ENCODE data around the gene GREB1L.

Gene GREB1L

GRCh38 chr18:21315741-21316197 lies 73.7 kb downstream of the GREB1L start:
- Histone ChIP-seq H2BK12ac (ENCODE audit: low read length) (no peak overlapping the region), H2AFZ (ENCODE audit: low read length) (no peak overlapping the region), H3K4ac (ENCODE audit: low read length) (no peak overlapping the region), H3K4me3 (ENCODE audit: low read length in 2 of 2) (no peak overlapping the region), H2AK5ac (ENCODE audit: low read depth, low read length) (no peak overlapping the region), H3K23ac (ENCODE audit: low read depth, low read length, poor library complexity) (no peak overlapping the region), H3K4me1 (ENCODE audit: control insufficient read depth in 2 of 2, insufficient read depth in 1 of 2, low read depth in 1 of 2, low read length in 2 of 2) (peaks cover 3 to 7% of the 10 kb centered on the region in 2 donors), H2BK120ac (ENCODE audit: low read depth, low read length) (no peak overlapping the region), H3K27me3 (ENCODE audit: control insufficient read depth in 3 of 3, insufficient read depth in 3 of 3, low read depth in 1 of 3, low read length in 3 of 3) (no peaks in the 10 kb centered on the region), H3K9ac (ENCODE audit: low read depth, low read length, poor library complexity) (no peak overlapping the region), H3K79me1 (ENCODE audit: low read depth, low read length) (peaks cover 4% of the 10 kb centered on the region), H3K36me3 (replicated peaks in 1 of 2; ENCODE audit: control insufficient read depth in 2 of 2, insufficient read depth in 2 of 2, low read length in 2 of 2) (peaks cover 8 to 51% of the 10 kb centered on the region in 2 donors), H4K91ac (ENCODE audit: low read depth, low read length, poor library complexity) (no peak overlapping the region), H2BK5ac (ENCODE audit: low read length) (no peak overlapping the region), H3K4me2 (ENCODE audit: insufficient read depth, low read length, poor library complexity, severe bottlenecking) (peak overlapping the region; percentile 23), H3K9me3 (replicated peaks in 1 of 2; ENCODE audit: control insufficient read depth in 2 of 2, insufficient read depth in 1 of 2, low read depth in 1 of 2, low read length in 2 of 2) (peaks cover 0 to 26% of the 10 kb centered on the region in 2 donors), H3K27ac (replicated peaks; ENCODE audit: low read length) (peak overlapping the region; percentile 50), H3K18ac (ENCODE audit: low read length) (peak overlapping the region; percentile 62), H2BK15ac (ENCODE audit: low read length) (no peak overlapping the region), H4K8ac (ENCODE audit: low read depth, low read length) (no peak overlapping the region), H3K14ac (ENCODE audit: low read length) (no peak overlapping the region)
- no peak for DNase-seq (ENCODE audit: low spot score)
- no CpG with 5 or more reads among the region's 9 CpGs for WGBS, 2 donors (ENCODE audit: extremely low coverage in 2 of 2, insufficient read length in 2 of 2, insufficient replicate concordance in 1 of 2)

GRCh38 chr18:21316296-21316695 lies 74.3 kb downstream of the GREB1L start:
- Histone ChIP-seq H3K18ac (ENCODE audit: low read length) (no peak overlapping the region), H3K27me3 (ENCODE audit: control insufficient read depth in 3 of 3, insufficient read depth in 3 of 3, low read depth in 1 of 3, low read length in 3 of 3) (no peaks in the 10 kb centered on the region), H2BK120ac (ENCODE audit: low read depth, low read length) (no peak overlapping the region), H3K4me2 (ENCODE audit: insufficient read depth, low read length, poor library complexity, severe bottlenecking) (no peak overlapping the region), H2BK5ac (ENCODE audit: low read length) (no peak overlapping the region), H2AFZ (ENCODE audit: low read length) (no peak overlapping the region), H3K4me3 (ENCODE audit: low read length in 2 of 2) (no peak overlapping the region), H3K36me3 (replicated peaks in 1 of 2; ENCODE audit: control insufficient read depth in 2 of 2, insufficient read depth in 2 of 2, low read length in 2 of 2) (peaks cover 8 to 47% of the 10 kb centered on the region in 2 donors), H2AK5ac (ENCODE audit: low read depth, low read length) (no peak overlapping the region), H3K27ac (replicated peaks; ENCODE audit: low read length) (no peak overlapping the region), H3K79me1 (ENCODE audit: low read depth, low read length) (peaks cover 4% of the 10 kb centered on the region), H4K8ac (ENCODE audit: low read depth, low read length) (no peak overlapping the region), H4K91ac (ENCODE audit: low read depth, low read length, poor library complexity) (no peak overlapping the region), H2BK15ac (ENCODE audit: low read length) (no peak overlapping the region), H3K9ac (ENCODE audit: low read depth, low read length, poor library complexity) (no peak overlapping the region), H3K23ac (ENCODE audit: low read depth, low read length, poor library complexity) (no peak overlapping the region), H3K4ac (ENCODE audit: low read length) (no peak overlapping the region), H3K14ac (ENCODE audit: low read length) (no peak overlapping the region), H2BK12ac (ENCODE audit: low read length) (no peak overlapping the region), H3K9me3 (replicated peaks in 1 of 2; ENCODE audit: control insufficient read depth in 2 of 2, insufficient read depth in 1 of 2, low read depth in 1 of 2, low read length in 2 of 2) (peaks cover 0 to 26% of the 10 kb centered on the region in 2 donors), H3K4me1 (ENCODE audit: control insufficient read depth in 2 of 2, insufficient read depth in 1 of 2, low read depth in 1 of 2, low read length in 2 of 2) (peaks cover 3 to 7% of the 10 kb centered on the region in 2 donors)
- no peak for DNase-seq (ENCODE audit: low spot score)
- WGBS, 2 donors (ENCODE audit: extremely low coverage in 2 of 2, insufficient read length in 2 of 2, insufficient replicate concordance in 1 of 2) = no CpG with 5 or more reads among the region's 1 CpG

- DNase-seq (ENCODE audit: low spot score) = no peak
- no peak overlapping the region for H2BK15ac ChIP-seq (ENCODE audit: low read length)
These were observed 79.7 kb downstream of the GREB1L start for GRCh38 chr18:21321711-21322110.

GRCh38 chr18:21327101-21327500 lies 85.1 kb downstream of the GREB1L start:
- no peak overlapping the region for H2AK5ac ChIP-seq (ENCODE audit: low read depth, low read length)
- H2BK15ac ChIP-seq (ENCODE audit: low read length) = no peak overlapping the region
- peaks cover 20 to 25% of the 10 kb centered on the region in 2 donors for H3K4me1 ChIP-seq (ENCODE audit: control insufficient read depth in 2 of 2, insufficient read depth in 1 of 2, low read depth in 1 of 2, low read length in 2 of 2)
- peaks cover 2% of the 10 kb centered on the region for H3K79me1 ChIP-seq (ENCODE audit: low read depth, low read length)
- no peak overlapping the region for H3K18ac ChIP-seq (ENCODE audit: low read length)
- H3K14ac ChIP-seq (ENCODE audit: low read length) = no peak overlapping the region
- no peak overlapping the region for H3K9ac ChIP-seq (ENCODE audit: low read depth, low read length, poor library complexity)
- no peaks in the 10 kb centered on the region for H3K9me3 ChIP-seq (replicated peaks in 1 of 2; ENCODE audit: control insufficient read depth in 2 of 2, insufficient read depth in 1 of 2, low read depth in 1 of 2, low read length in 2 of 2)
- H2BK5ac ChIP-seq (ENCODE audit: low read length) = no peak overlapping the region
- DNase-seq (ENCODE audit: low spot score) = no peak
- H3K36me3 ChIP-seq (replicated peaks in 1 of 2; ENCODE audit: control insufficient read depth in 2 of 2, insufficient read depth in 2 of 2, low read length in 2 of 2) = peaks cover 0 to 6% of the 10 kb centered on the region in 2 donors
- no peak overlapping the region for H2BK12ac ChIP-seq (ENCODE audit: low read length)
- no peak overlapping the region for H3K23ac ChIP-seq (ENCODE audit: low read depth, low read length, poor library complexity)
- H3K27ac ChIP-seq (replicated peaks; ENCODE audit: low read length) = no peak overlapping the region
- H3K4me2 ChIP-seq (ENCODE audit: insufficient read depth, low read length, poor library complexity, severe bottlenecking) = no peak overlapping the region
- H3K27me3 ChIP-seq (ENCODE audit: control insufficient read depth in 3 of 3, insufficient read depth in 3 of 3, low read depth in 1 of 3, low read length in 3 of 3) = no peaks in the 10 kb centered on the region
- H4K91ac ChIP-seq (ENCODE audit: low read depth, low read length, poor library complexity) = no peak overlapping the region
- H2AFZ ChIP-seq (ENCODE audit: low read length) = no peak overlapping the region
- H4K8ac ChIP-seq (ENCODE audit: low read depth, low read length) = no peak overlapping the region
- H3K4ac ChIP-seq (ENCODE audit: low read length) = no peak overlapping the region
- no CpG with 5 or more reads among the region's 3 CpGs for WGBS, 2 donors (ENCODE audit: extremely low coverage in 2 of 2, insufficient read length in 2 of 2, insufficient replicate concordance in 1 of 2)
- H2BK120ac ChIP-seq (ENCODE audit: low read depth, low read length) = no peak overlapping the region
- H3K4me3 ChIP-seq (ENCODE audit: low read length in 2 of 2) = no peak overlapping the region

More at GRCh38 chr18:21321711-21322110, 79.7 kb downstream of the GREB1L start:
- WGBS, 2 donors (ENCODE audit: extremely low coverage in 2 of 2, insufficient read length in 2 of 2, insufficient replicate concordance in 1 of 2) = no CpG with 5 or more reads among the region's 3 CpGs
- H2BK12ac ChIP-seq (ENCODE audit: low read length) = no peak overlapping the region
- H3K18ac ChIP-seq (ENCODE audit: low read length) = no peak overlapping the region
- no peak overlapping the region for H2BK5ac ChIP-seq (ENCODE audit: low read length)
- no peak overlapping the region for H2AK5ac ChIP-seq (ENCODE audit: low read depth, low read length)
- no peak overlapping the region for H2AFZ ChIP-seq (ENCODE audit: low read length)
- peaks cover 0 to 20% of the 10 kb centered on the region in 2 donors for H3K9me3 ChIP-seq (replicated peaks in 1 of 2; ENCODE audit: control insufficient read depth in 2 of 2, insufficient read depth in 1 of 2, low read depth in 1 of 2, low read length in 2 of 2)
- H3K23ac ChIP-seq (ENCODE audit: low read depth, low read length, poor library complexity) = no peak overlapping the region
- H3K27ac ChIP-seq (replicated peaks; ENCODE audit: low read length) = no peak overlapping the region
- H3K14ac ChIP-seq (ENCODE audit: low read length) = no peak overlapping the region
- no peak overlapping the region for H3K9ac ChIP-seq (ENCODE audit: low read depth, low read length, poor library complexity)
- H3K36me3 ChIP-seq (replicated peaks in 1 of 2; ENCODE audit: control insufficient read depth in 2 of 2, insufficient read depth in 2 of 2, low read length in 2 of 2) = peaks cover 5 to 30% of the 10 kb centered on the region in 2 donors
- no peak overlapping the region for H3K4me3 ChIP-seq (ENCODE audit: low read length in 2 of 2)
- no peak overlapping the region for H3K4ac ChIP-seq (ENCODE audit: low read length)
- H4K91ac ChIP-seq (ENCODE audit: low read depth, low read length, poor library complexity) = no peak overlapping the region
- no peaks in the 10 kb centered on the region for H3K27me3 ChIP-seq (ENCODE audit: control insufficient read depth in 3 of 3, insufficient read depth in 3 of 3, low read depth in 1 of 3, low read length in 3 of 3)
- no peak overlapping the region for H2BK120ac ChIP-seq (ENCODE audit: low read depth, low read length)
- peaks cover 0 to 4% of the 10 kb centered on the region in 2 donors for H3K4me1 ChIP-seq (ENCODE audit: control insufficient read depth in 2 of 2, insufficient read depth in 1 of 2, low read depth in 1 of 2, low read length in 2 of 2)
- H3K79me1 ChIP-seq (ENCODE audit: low read depth, low read length) = no peaks in the 10 kb centered on the region
- no peak overlapping the region for H3K4me2 ChIP-seq (ENCODE audit: insufficient read depth, low read length, poor library complexity, severe bottlenecking)
- H4K8ac ChIP-seq (ENCODE audit: low read depth, low read length) = no peak overlapping the region
